Measurements from ENCODE around the gene RRH. TPM values are rescaled to one million over a fixed set of nuclear protein-coding genes. Genes with fewer than 3 reads are reported as not detected.

Gene RRH
- total and polyA plus RNA-seq, 2 of the 4 experiments (the other 2 are of a cell fraction) = 0.05 TPM; not detected in 1

GRCh38 chr4:109861271-109861670 is 33.5 kb downstream of the RRH start:
- CTCF ChIA-PET = no interaction called here
- Histone ChIP-seq H3K18ac (ENCODE audit: low read depth, low read length) (no peak overlapping the region), H3K4me1 (ENCODE audit: control insufficient read depth, insufficient read depth, low read length) (no peaks in the 10 kb centered on the region), H4K5ac (ENCODE audit: low read depth, low read length) (no peak overlapping the region), H3K23ac (ENCODE audit: low read depth, low read length) (no peak overlapping the region), H2AFZ (replicated peaks; ENCODE audit: low read length, poor library complexity) (no peak overlapping the region), H2BK15ac (ENCODE audit: low read depth, low read length) (no peak overlapping the region), H2BK5ac (ENCODE audit: low read depth, low read length, poor library complexity, severe bottlenecking) (no peak overlapping the region), H3K79me1 (ENCODE audit: low read depth in 1 of 2, low read length in 2 of 2) (no peaks in the 10 kb centered on the region), H3K9me1 (ENCODE audit: insufficient read depth, low read length) (no peaks in the 10 kb centered on the region), H2BK20ac (ENCODE audit: low read depth, low read length) (no peak overlapping the region), H3K4me3 (ENCODE audit: insufficient read depth, low read depth, low read length) (no peak overlapping the region), H3K4me2 (ENCODE audit: low read depth, low read length) (no peak overlapping the region), H3K9me3 (ENCODE audit: control insufficient read depth, insufficient read depth, low read length) (no peaks in the 10 kb centered on the region), H2AK5ac (ENCODE audit: low read depth, low read length) (no peak overlapping the region), H3K36me3 (ENCODE audit: control insufficient read depth, insufficient read depth, low read length) (no peaks in the 10 kb centered on the region), H4K91ac (ENCODE audit: insufficient read depth, low read depth, low read length) (no peak overlapping the region), H4K8ac (ENCODE audit: low read depth in 2 of 2, low read length in 2 of 2) (no peak overlapping the region), H4K20me1 (ENCODE audit: insufficient read depth, low read length) (no peaks in the 10 kb centered on the region), H3K56ac (ENCODE audit: extremely low read depth, insufficient read depth, low read length) (no peak overlapping the region), H3K14ac (replicated peaks; ENCODE audit: low read depth, low read length) (no peak overlapping the region), H3K9ac (ENCODE audit: low read depth, low read length) (no peak overlapping the region), H3K4ac (ENCODE audit: low read depth, low read length) (no peak overlapping the region), H2AK9ac (replicated peaks; ENCODE audit: low read depth, low read length, poor library complexity) (no peak overlapping the region), H2BK120ac (ENCODE audit: low read depth, low read length) (no peak overlapping the region), H3K27me3 (ENCODE audit: control insufficient read depth, insufficient read depth, low read length) (no peaks in the 10 kb centered on the region), H3K27ac (ENCODE audit: insufficient read depth, low read length) (no peak overlapping the region)
- DNase-seq (no peak), ATAC-seq (ENCODE audit: low read depth) (no peak)
- intact Hi-C loops (cut with micrococcal nuclease) (no loop called here), in situ Hi-C loops (cut with MboI; ENCODE audit: low sequenced_read_pairs) (no loop called here), dilution Hi-C loops (cut with HindIII; ENCODE audit: low sequenced_read_pairs, unreplicated experiment) (no loop called here)
- BruUV-seq (replicated peaks) = no TSS peak
- POLR2A ChIA-PET (ENCODE audit: unreplicated experiment) = no interaction called here
- TF ChIP-seq POLR2A (IDR thresholded peaks at IDR 0.05; ENCODE audit: low read depth, low read length) (no peak), RFX5 (IDR thresholded peaks at IDR 0.05; ENCODE audit: low read depth, low read length) (no peak), CEBPB (IDR thresholded peaks at IDR 0.05; ENCODE audit: low read depth, low read length) (no peak), ELK1 (IDR thresholded peaks at IDR 0.05; ENCODE audit: borderline replicate concordance, low read depth, low read length) (no peak), RAD21 (IDR thresholded peaks at IDR 0.05; ENCODE audit: low read length) (no peak), FOS (IDR thresholded peaks at IDR 0.05; ENCODE audit: low read depth, low read length) (no peak), CHD1 (IDR thresholded peaks at IDR 0.05; ENCODE audit: low read depth, low read length) (no peak), MAZ (IDR thresholded peaks at IDR 0.05; ENCODE audit: borderline replicate concordance, low read depth, low read length) (no peak), MAFK (IDR thresholded peaks at IDR 0.05; ENCODE audit: low read depth, low read length) (no peak), SMC3 (IDR thresholded peaks at IDR 0.05; ENCODE audit: low read depth, low read length) (no peak), MXI1 (IDR thresholded peaks at IDR 0.05; ENCODE audit: borderline replicate concordance, low read depth, low read length) (no peak)
- no CpG with 5 or more reads among the region's 2 CpGs for WGBS, 2 experiments (ENCODE audit: extremely low coverage in 2 of 2, insufficient read length in 1 of 2)
